Mucosa of descending colon (tissue), 3 donors: ENCODE measurements around the gene PIP4K2A. TPM values are rescaled to one million over a fixed set of nuclear protein-coding genes. Genes with fewer than 3 reads are reported as not detected.

Experiments
- ATAC-seq: fragments of 200-7000 bp; cut with Tn5 transposase; one replicate; pipeline ENCODE4 v1.9.1; 2020; ENCODE audit warnings: mild to moderate bottlenecking, moderate library complexity
- DNase-seq, 3 donors: peaks; one replicate each; pipeline ENCODE4 v3.0.0-alpha.2; 2020
- H3K36me3 ChIP-seq: fragments of 200-600 bp; one replicate; pipeline ENCODE4 v1.8.0; 2021; ENCODE audit warnings: low read depth, mild to moderate bottlenecking
- H3K4me1 ChIP-seq: fragments of 200-600 bp; one replicate; pipeline ENCODE4 v1.8.0; 2021; ENCODE audit warnings: low read depth, mild to moderate bottlenecking
- H3K4me3 ChIP-seq: fragments of 200-600 bp; one replicate; pipeline ENCODE4 v1.8.0; 2021; ENCODE audit warnings: mild to moderate bottlenecking
- H3K9me3 ChIP-seq: fragments of 200-600 bp; one replicate; pipeline ENCODE4 v1.8.0; 2021; ENCODE audit warnings: mild to moderate bottlenecking
- intact Hi-C, 2 donors: fragments of 100-400 bp; cut with DNase I in 1 of 2; cut with micrococcal nuclease in 1 of 2; formaldehyde crosslinking; loops; one replicate each; pipeline versions ENCODE4 v1.11.0 to v1.11.1; 2022; cut with DNase I, micrococcal nuclease
- total RNA-seq, 3 donors: library from RNA; stranded (reverse); fragmentation: NEBNext Ultra II Directional in 2 of 3; extraction: Animal tissue kit (Norgen Biotek cat#: 25700) in 2 of 3; gene quantifications; one replicate each; pipeline versions ENCODE4 v1.2.1 to v1.2.4, GENCODE V29; 2021 to 2023
- TF ChIP-seq, protein P1 (sequence below): fragments of 200-600 bp; IDR thresholded peaks from one replicate; pipeline ENCODE4 v1.8.0; 2022; ENCODE audit warnings: antibody characterized with exemption, mild to moderate bottlenecking
- donor health status: DM: no; HTN: no; CAD: no; lungs with moderate emphysema.
- donor health status: DM: no; HTN: no; CAD: no.
- donor health status: DM: no; HTN: yes; CAD: no.

Gene PIP4K2A
- total RNA-seq, 3 donors from 2014 or later, result 17.2 to 29.4 (median 21.2) TPM

DNA sequence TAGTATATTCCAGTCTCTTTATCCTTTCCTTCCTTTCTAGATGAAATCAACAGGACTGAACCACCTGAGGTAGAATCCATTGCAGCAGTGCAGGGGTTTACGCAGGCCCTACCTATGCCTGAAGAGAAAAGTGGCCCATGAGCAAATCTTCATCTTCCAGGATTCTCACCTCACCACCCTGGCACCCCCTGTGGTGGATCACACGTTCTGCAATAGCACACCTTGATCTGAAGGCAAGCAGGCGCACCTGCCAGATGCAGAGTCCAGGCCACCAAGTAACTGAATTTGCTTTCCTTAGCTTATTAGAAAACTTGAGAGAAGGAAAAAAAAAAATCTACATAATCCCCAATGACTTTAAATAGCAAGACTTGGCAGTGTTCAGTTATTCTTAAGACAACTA, 121.4 kb downstream of the PIP4K2A start:
- ATAC-seq, result no peak
- Histone ChIP-seq H3K9me3 (no peaks in the 10 kb centered on the region), H3K4me1 (peaks cover 5% of the 10 kb centered on the region), H3K4me3 (no peak overlapping the region), H3K36me3 (no peaks in the 10 kb centered on the region)
- DNase-seq, result no peak
- intact Hi-C loops, result no loop called here
- TF ChIP-seq, protein P1, sequence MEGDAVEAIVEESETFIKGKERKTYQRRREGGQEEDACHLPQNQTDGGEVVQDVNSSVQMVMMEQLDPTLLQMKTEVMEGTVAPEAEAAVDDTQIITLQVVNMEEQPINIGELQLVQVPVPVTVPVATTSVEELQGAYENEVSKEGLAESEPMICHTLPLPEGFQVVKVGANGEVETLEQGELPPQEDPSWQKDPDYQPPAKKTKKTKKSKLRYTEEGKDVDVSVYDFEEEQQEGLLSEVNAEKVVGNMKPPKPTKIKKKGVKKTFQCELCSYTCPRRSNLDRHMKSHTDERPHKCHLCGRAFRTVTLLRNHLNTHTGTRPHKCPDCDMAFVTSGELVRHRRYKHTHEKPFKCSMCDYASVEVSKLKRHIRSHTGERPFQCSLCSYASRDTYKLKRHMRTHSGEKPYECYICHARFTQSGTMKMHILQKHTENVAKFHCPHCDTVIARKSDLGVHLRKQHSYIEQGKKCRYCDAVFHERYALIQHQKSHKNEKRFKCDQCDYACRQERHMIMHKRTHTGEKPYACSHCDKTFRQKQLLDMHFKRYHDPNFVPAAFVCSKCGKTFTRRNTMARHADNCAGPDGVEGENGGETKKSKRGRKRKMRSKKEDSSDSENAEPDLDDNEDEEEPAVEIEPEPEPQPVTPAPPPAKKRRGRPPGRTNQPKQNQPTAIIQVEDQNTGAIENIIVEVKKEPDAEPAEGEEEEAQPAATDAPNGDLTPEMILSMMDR, result no peak

DNA sequence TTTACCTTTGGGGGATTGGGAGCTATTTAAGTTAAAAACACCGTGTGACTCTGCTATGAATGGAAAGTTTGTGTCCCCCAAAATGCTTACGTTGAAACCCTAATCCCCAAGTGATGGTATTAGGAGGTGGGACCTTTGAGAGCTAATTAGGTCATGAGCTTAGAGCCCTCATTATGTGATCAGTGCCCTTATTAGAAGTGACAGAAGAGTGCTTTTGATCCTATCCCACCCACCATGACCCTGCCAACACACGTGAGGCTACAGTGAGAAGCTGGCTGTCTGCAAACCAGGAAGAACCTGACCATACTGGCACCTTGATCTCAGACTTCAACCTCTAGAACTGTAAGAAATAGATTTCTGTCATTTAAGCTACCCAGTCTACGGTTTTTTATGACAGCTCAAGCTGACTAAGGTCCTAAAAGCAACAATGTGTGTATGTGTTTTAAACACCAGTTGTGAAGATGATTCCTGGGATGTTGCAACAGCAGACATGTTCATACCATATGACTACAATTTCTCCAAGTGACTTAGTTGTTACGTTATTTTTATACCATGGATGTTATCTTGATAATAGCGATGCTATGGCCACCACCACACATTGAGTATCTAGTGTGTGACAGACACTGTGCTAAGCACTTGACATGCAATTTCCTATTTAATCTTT, 124.4 kb downstream of the PIP4K2A start:
- Histone ChIP-seq H3K4me3 (no peak overlapping the region), H3K9me3 (no peaks in the 10 kb centered on the region), H3K4me1 (no peaks in the 10 kb centered on the region), H3K36me3 (no peaks in the 10 kb centered on the region)
- TF ChIP-seq, protein P1, result no peak
- no peak for DNase-seq
- ATAC-seq, result no peak
- intact Hi-C loops, result no loop called here

DNA sequence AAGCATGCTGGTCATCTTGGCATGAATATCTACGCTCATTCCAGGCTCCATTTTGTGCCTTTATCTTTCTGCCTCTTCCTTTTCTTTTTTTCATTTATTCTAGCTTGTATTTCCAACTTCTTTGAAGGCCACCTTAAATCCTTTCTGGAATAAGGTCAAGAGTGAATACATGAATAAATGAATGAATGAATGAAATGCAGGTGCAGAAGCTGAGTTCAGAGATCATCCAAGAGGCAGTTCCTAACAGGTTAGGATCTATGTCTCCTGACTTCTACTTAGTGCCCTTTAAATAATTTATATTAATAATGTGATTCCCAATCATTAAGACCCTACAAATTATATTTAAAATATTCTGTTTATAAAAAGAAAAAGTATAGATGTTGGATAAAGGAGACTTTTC, 125.9 kb downstream of the PIP4K2A start:
- ATAC-seq (no peak), DNase-seq (no peak)
- no peak overlapping the region for H3K4me3 ChIP-seq
- H3K9me3 ChIP-seq, result no peaks in the 10 kb centered on the region
- TF ChIP-seq, protein P1, result no peak
- intact Hi-C loops, result no loop called here
- H3K4me1 ChIP-seq, result no peaks in the 10 kb centered on the region
- no peaks in the 10 kb centered on the region for H3K36me3 ChIP-seq

DNA sequence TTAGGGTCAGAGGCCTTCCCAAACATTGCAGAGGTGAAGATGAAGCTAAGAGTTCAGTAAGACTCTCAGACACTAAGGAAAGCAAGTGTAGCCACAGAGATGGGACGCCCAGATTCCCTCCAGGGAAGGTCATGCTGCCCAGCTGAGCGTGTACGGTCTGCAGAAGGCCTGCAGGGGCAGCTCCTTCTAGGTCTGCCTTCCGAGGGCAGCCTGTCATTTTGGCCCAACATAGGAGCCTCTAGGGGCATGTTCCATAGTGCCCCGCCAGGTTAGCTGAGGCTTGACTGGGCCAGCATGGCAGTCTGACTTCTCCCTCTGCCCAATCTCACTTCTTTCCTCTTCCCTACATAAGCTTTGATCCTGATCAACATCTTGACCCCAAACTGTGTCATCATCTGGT, 130.7 kb downstream of the PIP4K2A start:
- Histone ChIP-seq H3K36me3 (no peaks in the 10 kb centered on the region), H3K9me3 (no peaks in the 10 kb centered on the region), H3K4me3 (no peak overlapping the region), H3K4me1 (no peaks in the 10 kb centered on the region)
- TF ChIP-seq, protein P1, result no peak
- ATAC-seq (no peak), DNase-seq (no peak)
- intact Hi-C loops, result no loop called here

DNA sequence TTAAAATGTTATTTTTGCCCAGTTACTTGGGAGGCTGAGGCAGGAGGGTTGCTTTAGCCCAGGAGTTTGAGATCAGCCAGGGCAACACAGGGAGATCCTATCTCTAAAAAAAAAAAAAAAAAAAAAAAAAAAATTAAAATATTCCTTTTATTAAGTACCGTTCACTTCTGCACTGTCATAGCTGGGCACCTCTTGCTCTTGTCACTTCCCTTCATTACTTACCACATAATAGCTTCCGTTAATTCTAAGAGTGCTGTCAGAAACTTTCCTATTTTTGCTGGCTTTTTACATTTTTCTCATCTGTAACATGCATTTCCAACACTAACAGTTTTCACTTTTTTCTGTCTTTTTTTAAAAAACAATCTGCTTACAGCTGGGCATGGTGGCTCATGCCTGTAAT, 132.9 kb downstream of the PIP4K2A start:
- Histone ChIP-seq H3K36me3 (no peaks in the 10 kb centered on the region), H3K4me1 (no peaks in the 10 kb centered on the region), H3K9me3 (no peaks in the 10 kb centered on the region), H3K4me3 (no peak overlapping the region)
- ATAC-seq (no peak), DNase-seq (no peak)
- TF ChIP-seq, protein P1, result no peak
- intact Hi-C loops, result no loop called here

DNA sequence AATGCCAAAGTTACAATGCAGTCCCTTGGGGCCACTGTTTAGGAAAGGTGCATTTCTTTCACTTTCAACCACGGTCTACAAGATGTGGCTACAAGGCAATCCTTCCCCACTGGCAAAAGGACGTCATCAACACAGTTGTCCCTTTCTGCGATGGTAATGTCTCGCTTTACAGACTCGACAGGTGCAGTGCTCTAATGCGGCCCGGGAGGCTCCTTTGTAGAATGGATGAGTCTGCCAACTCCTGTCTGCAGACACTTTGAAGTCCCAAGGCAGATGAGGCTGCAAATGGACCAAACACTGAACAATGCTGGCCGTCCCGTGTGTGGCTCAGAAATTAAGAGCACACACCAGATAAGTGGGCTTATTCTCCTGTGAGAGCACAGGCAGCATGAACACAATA, 133.7 kb downstream of the PIP4K2A start:
- H3K9me3 ChIP-seq, result no peaks in the 10 kb centered on the region
- DNase-seq (no peak), ATAC-seq (no peak)
- intact Hi-C loops, result no loop called here
- TF ChIP-seq, protein P1, result no peak
- H3K4me1 ChIP-seq, result no peaks in the 10 kb centered on the region
- H3K36me3 ChIP-seq, result no peaks in the 10 kb centered on the region
- no peak overlapping the region for H3K4me3 ChIP-seq
